Natural killer cell (primary cell): ENCODE data around the gene MINDY2. TPM values are rescaled to one million over a fixed set of nuclear protein-coding genes. Genes with fewer than 3 reads are reported as not detected.
"Not testable (repeated sequence)": the region's sequence is repeated elsewhere in the genome, so short reads cannot be mapped to it uniquely, and the experiment has no call there.

Experiments used
- ATAC-seq, 3 donors: fragments of 150-1000 bp in 2 of 3; fragments of 200-7000 bp in 1 of 3; cut with Tn5 transposase; 1 replicate in 1 of 3; 2 replicates in 2 of 3; pipeline ENCODE4 v1.10.0; 2021; ENCODE audit warnings: mild to moderate bottlenecking in 2 of 3, moderate library complexity in 2 of 3
- DNase-seq, 2 donors: peaks; one replicate each; pipeline versions ENCODE4 v3.0.0 to v3.0.0-alpha.2; 2013 to 2021; ENCODE audit warnings: mixed read lengths in 1 of 2
- H3K27ac ChIP-seq: one replicate; pipeline ENCODE4 v1.5.1; 2013; ENCODE audit warnings: mild to moderate bottlenecking, low read length
- H3K27me3 ChIP-seq: one replicate; pipeline ENCODE4 v1.6.1; 2013; ENCODE audit warnings: low read length; ENCODE audit not compliant: control insufficient read depth, insufficient read depth
- H3K36me3 ChIP-seq: one replicate; pipeline ENCODE4 v1.6.1; 2013; ENCODE audit warnings: low read length; ENCODE audit not compliant: control insufficient read depth, insufficient read depth
- H3K4me1 ChIP-seq: one replicate; pipeline ENCODE4 v1.6.1; 2013; ENCODE audit warnings: low read length; ENCODE audit not compliant: control insufficient read depth, insufficient read depth
- H3K4me3 ChIP-seq: one replicate; pipeline ENCODE4 v1.5.1; 2013; ENCODE audit warnings: low read length
- H3K9me3 ChIP-seq: one replicate; pipeline ENCODE4 v1.6.1; 2013; ENCODE audit warnings: low read length; ENCODE audit not compliant: control insufficient read depth, insufficient read depth
- H3K27ac Mint-ChIP-seq, 2 donors: one replicate each; pipeline ENCODE4 v1.8.0; 2022; ENCODE audit warnings: mild to moderate bottlenecking in 2 of 2, mixed read lengths in 2 of 2, moderate library complexity in 1 of 2
- H3K27me3 Mint-ChIP-seq, 2 donors: one replicate each; pipeline ENCODE4 v1.8.0; 2022; ENCODE audit warnings: low read depth in 2 of 2, mixed read lengths in 2 of 2
- H3K36me3 Mint-ChIP-seq: one replicate; pipeline ENCODE4 v1.8.0; 2022; ENCODE audit warnings: mixed read lengths
- H3K4me1 Mint-ChIP-seq, 2 donors: one replicate each; pipeline ENCODE4 v1.8.0; 2022; ENCODE audit warnings: mixed read lengths in 2 of 2
- H3K4me3 Mint-ChIP-seq: one replicate; pipeline ENCODE4 v1.8.0; 2022; ENCODE audit warnings: mild to moderate bottlenecking, moderate library complexity, mixed read lengths
- H3K9me3 Mint-ChIP-seq, 2 donors: one replicate each; pipeline ENCODE4 v1.8.0; 2022; ENCODE audit warnings: mixed read lengths in 2 of 2
- CTCF ChIP-seq: fragments of 200-600 bp; IDR thresholded peaks from one replicate; pipeline ENCODE4 v1.8.0; 2022; ENCODE audit warnings: antibody characterized with exemption
- WGBS: methylation state at CpG from one replicate; pipeline ENCODE4 v1.1.7; 2013; ENCODE audit warnings: missing lambda C conversion rate; ENCODE audit not compliant: insufficient coverage; 5-methylcytosine and 5-hydroxymethylcytosine counted together
- intact Hi-C: fragments of 100-400 bp; cut with micrococcal nuclease; formaldehyde crosslinking; loops from one replicate; pipeline ENCODE4 v1.14.2; 2022
- total RNA-seq, 4 donors: library from RNA; stranded (reverse); fragments of 120-200 nt in 1 of 4; gene quantifications; one replicate each; pipeline versions ENCODE4 v1.2.3 to v1.2.4, GENCODE V29; 2013 to 2022

The MINDY2 gene
- total RNA-seq, 3 donors from 2014 or later (not counting 1 experiment from before 2014, with no cell fraction given), result 16.3 to 18.7 (median 18.3) TPM

GRCh38 chr15:58764468-58764867, 6.6 kb upstream of the MINDY2 start:
- peaks cover 23 to 29% of the 10 kb centered on the region in 2 donors for H3K4me1 Mint-ChIP-seq
- Histone ChIP-seq H3K27me3 (no peaks in the 10 kb centered on the region), H3K4me1 (no peaks in the 10 kb centered on the region), H3K9me3 (no peaks in the 10 kb centered on the region), H3K4me3 (no peak overlapping the region), H3K36me3 (no peaks in the 10 kb centered on the region), H3K27ac (no peak overlapping the region)
- ATAC-seq (no peak), DNase-seq (no peak)
- H3K27me3 Mint-ChIP-seq, result no peaks in the 10 kb centered on the region
- peaks cover 0 to 4% of the 10 kb centered on the region in 2 donors for H3K9me3 Mint-ChIP-seq
- 85% methylated on average over 5 of the region's 5 CpGs for WGBS
- H3K36me3 Mint-ChIP-seq, result no peaks in the 10 kb centered on the region
- no peak for TF ChIP-seq CTCF
- intact Hi-C loops, result no loop called here
- H3K27ac Mint-ChIP-seq, result no peak overlapping the region
- H3K4me3 Mint-ChIP-seq, result no peak overlapping the region

GRCh38 chr15:58766290-58766689, 4.8 kb upstream of the MINDY2 start:
- no peaks in the 10 kb centered on the region for H3K27me3 Mint-ChIP-seq
- WGBS, result 89% methylated on average over 5 of the region's 5 CpGs
- H3K4me3 Mint-ChIP-seq, result no peak overlapping the region
- H3K36me3 Mint-ChIP-seq, result no peaks in the 10 kb centered on the region
- no peak overlapping the region for H3K4me3 ChIP-seq
- peaks cover 17 to 27% of the 10 kb centered on the region in 2 donors for H3K4me1 Mint-ChIP-seq
- no peak overlapping the region for H3K27ac ChIP-seq
- H3K4me1 ChIP-seq, result peaks cover 6% of the 10 kb centered on the region
- H3K9me3 Mint-ChIP-seq, result peaks cover 0 to 4% of the 10 kb centered on the region in 2 donors
- no peaks in the 10 kb centered on the region for H3K36me3 ChIP-seq
- peak overlapping the region; percentile 21 to 41 for H3K27ac Mint-ChIP-seq
- DNase-seq (no peak), ATAC-seq (no peak)
- no peaks in the 10 kb centered on the region for H3K9me3 ChIP-seq
- intact Hi-C loops, result no loop called here
- TF ChIP-seq CTCF, result no peak
- no peaks in the 10 kb centered on the region for H3K27me3 ChIP-seq

DNA sequence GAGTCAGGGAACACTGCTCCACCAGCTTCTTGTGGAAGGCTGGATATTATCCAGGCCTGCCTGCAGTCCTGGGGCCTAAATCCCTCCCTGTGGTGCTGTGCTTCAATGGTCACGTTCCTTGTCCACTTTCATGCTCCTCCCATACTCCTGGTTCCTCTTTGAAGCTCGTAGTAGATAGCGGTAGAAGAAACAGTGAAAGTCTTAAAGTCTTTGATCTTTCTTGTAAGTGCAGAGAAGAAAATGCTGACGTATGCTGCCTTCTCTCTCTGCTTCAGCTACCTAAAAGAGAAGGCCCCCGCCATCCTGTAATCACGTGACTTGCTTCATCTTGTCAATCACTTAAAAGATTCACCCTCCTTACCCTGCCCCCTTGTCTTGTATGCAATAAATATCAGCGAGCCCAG, 2.5 kb upstream of the MINDY2 start:
- H3K4me3 Mint-ChIP-seq, H3K9me3 ChIP-seq, H3K36me3 ChIP-seq, H3K36me3 Mint-ChIP-seq, intact Hi-C loops, H3K9me3 Mint-ChIP-seq, H3K27me3 ChIP-seq, H3K4me3 ChIP-seq, H3K27ac ChIP-seq, ATAC-seq, H3K27me3 Mint-ChIP-seq, H3K27ac Mint-ChIP-seq: not testable (repeated sequence)
- peaks cover 16% of the 10 kb centered on the region for H3K4me1 ChIP-seq
- DNase-seq, result peak in 1 of 2 donors; percentile 46
- 87% methylated on average over 7 of the region's 7 CpGs for WGBS
- H3K4me1 Mint-ChIP-seq, result peaks cover 10 to 14% of the 10 kb centered on the region in 2 donors

GRCh38 chr15:58770519-58770856, 614 bp upstream of the MINDY2 start:
- Mint-ChIP-seq H3K27ac (peak overlapping the region; percentile 87 to 96), H3K4me3 (no peak overlapping the region), H3K4me1 (peaks cover 10 to 14% of the 10 kb centered on the region in 2 donors), H3K9me3 (no peaks in the 10 kb centered on the region), H3K36me3 (no peaks in the 10 kb centered on the region), H3K27me3 (no peaks in the 10 kb centered on the region)
- no peak for TF ChIP-seq CTCF
- 5% methylated on average over 9 of the region's 9 CpGs for WGBS
- Histone ChIP-seq H3K4me1 (peaks cover 16% of the 10 kb centered on the region), H3K36me3 (no peaks in the 10 kb centered on the region), H3K27ac (peak overlapping the region; percentile 92), H3K27me3 (no peaks in the 10 kb centered on the region), H3K4me3 (peak overlapping the region; percentile 99), H3K9me3 (no peaks in the 10 kb centered on the region)
- ATAC-seq (peak; percentile 32 to 64 (median 40)), DNase-seq (peak in 1 of 2 donors; percentile 65)
- intact Hi-C loops, result loop anchor here (2.0 to 5.0 kb wide), 2 partner anchors 22 to 498 kb away; partner anchors contain the start of gene ADAM10
